LoVo (cell line): ENCODE measurements around the gene RAD51B.
"Not testable (repeated sequence)": the region's sequence is repeated elsewhere in the genome, so short reads cannot be mapped to it uniquely, and the experiment has no call there.

Experiments
- DNase-seq: peaks from one replicate; pipeline ENCODE4 v3.0.0-alpha.2; 2016; ENCODE audit warnings: low spot score

Gene RAD51B

GRCh38 chr14:68079941-68080697, 260.5 kb downstream of the RAD51B start:
- no peak for DNase-seq

GRCh38 chr14:68081489-68081888, 261.9 kb downstream of the RAD51B start:
- no peak for DNase-seq

GRCh38 chr14:68082698-68083291, 263.2 kb downstream of the RAD51B start:
- DNase-seq, result no peak

GRCh38 chr14:68084256-68084655, 264.7 kb downstream of the RAD51B start:
- no peak for DNase-seq

- DNase-seq, result no peak
Measured at GRCh38 chr14:68085742-68086141, 266.2 kb downstream of the RAD51B start.

- DNase-seq, result no peak
Measured at GRCh38 chr14:68088451-68088854, 268.9 kb downstream of the RAD51B start.

GRCh38 chr14:68089146-68089731, 269.7 kb downstream of the RAD51B start:
- no peak for DNase-seq

GRCh38 chr14:68094158-68094557, 274.6 kb downstream of the RAD51B start:
- no peak for DNase-seq

- no peak for DNase-seq
Measured at GRCh38 chr14:68094752-68095151, 275.2 kb downstream of the RAD51B start.

- DNase-seq, result no peak
Measured at GRCh38 chr14:68097727-68098126, 278.1 kb downstream of the RAD51B start.

GRCh38 chr14:68098834-68099233, 279.3 kb downstream of the RAD51B start:
- DNase-seq, result no peak

GRCh38 chr14:68099495-68100045, 280.0 kb downstream of the RAD51B start:
- DNase-seq, result no peak

- DNase-seq, result not testable (repeated sequence)
Measured at GRCh38 chr14:68101715-68102301, 282.2 kb downstream of the RAD51B start.

GRCh38 chr14:68103853-68104252, 284.3 kb downstream of the RAD51B start:
- DNase-seq, result no peak

- DNase-seq, result no peak
Measured at GRCh38 chr14:68104518-68104917, 284.9 kb downstream of the RAD51B start.

GRCh38 chr14:68105816-68106215, 286.2 kb downstream of the RAD51B start:
- DNase-seq, result no peak

- DNase-seq, result no peak
Measured at GRCh38 chr14:68106456-68106855, 286.9 kb downstream of the RAD51B start.

GRCh38 chr14:68106905-68107304, 287.3 kb downstream of the RAD51B start:
- no peak for DNase-seq

- no peak for DNase-seq
Measured at GRCh38 chr14:68109132-68109900, 289.7 kb downstream of the RAD51B start.

GRCh38 chr14:68111097-68111852, 291.7 kb downstream of the RAD51B start:
- no peak for DNase-seq

GRCh38 chr14:68111853-68112270, 292.3 kb downstream of the RAD51B start:
- DNase-seq, result no peak
